Measurements from ENCODE around the gene SEPTIN12. TPM values are rescaled to one million over a fixed set of nuclear protein-coding genes. Genes with fewer than 3 reads are reported as not detected.

SEPTIN12 gene
- total RNA-seq, 4 donors from 2014 or later = not detected

DNA sequence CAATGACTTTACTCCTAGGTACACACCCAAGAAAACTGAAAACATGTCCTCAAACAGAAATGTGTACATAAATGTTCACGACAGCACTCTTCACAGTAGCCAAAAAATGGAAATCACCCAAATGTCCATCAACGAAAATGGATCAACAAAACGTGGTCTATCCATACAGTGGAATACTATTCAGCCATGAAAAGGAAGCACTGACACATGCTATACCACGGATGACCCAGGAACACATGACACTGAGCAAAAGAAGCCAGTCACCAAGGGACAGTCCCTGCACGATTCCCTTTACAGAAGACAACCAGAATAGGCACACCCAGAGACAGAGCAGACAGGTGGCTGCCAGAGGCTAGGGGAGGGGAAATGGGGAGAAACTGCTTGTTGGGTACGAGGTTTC is 32.5 kb downstream of the SEPTIN12 start:
- Histone ChIP-seq H3K4me1 (no peaks in the 10 kb centered on the region), H3K36me3 (peaks cover 0 to 100% of the 10 kb centered on the region in 2 donors), H3K27ac (no peak overlapping the region), H3K4me3 (no peak overlapping the region), H3K9me3 (no peaks in the 10 kb centered on the region), H3K27me3 (no peaks in the 10 kb centered on the region)
- TF ChIP-seq, protein P1, sequence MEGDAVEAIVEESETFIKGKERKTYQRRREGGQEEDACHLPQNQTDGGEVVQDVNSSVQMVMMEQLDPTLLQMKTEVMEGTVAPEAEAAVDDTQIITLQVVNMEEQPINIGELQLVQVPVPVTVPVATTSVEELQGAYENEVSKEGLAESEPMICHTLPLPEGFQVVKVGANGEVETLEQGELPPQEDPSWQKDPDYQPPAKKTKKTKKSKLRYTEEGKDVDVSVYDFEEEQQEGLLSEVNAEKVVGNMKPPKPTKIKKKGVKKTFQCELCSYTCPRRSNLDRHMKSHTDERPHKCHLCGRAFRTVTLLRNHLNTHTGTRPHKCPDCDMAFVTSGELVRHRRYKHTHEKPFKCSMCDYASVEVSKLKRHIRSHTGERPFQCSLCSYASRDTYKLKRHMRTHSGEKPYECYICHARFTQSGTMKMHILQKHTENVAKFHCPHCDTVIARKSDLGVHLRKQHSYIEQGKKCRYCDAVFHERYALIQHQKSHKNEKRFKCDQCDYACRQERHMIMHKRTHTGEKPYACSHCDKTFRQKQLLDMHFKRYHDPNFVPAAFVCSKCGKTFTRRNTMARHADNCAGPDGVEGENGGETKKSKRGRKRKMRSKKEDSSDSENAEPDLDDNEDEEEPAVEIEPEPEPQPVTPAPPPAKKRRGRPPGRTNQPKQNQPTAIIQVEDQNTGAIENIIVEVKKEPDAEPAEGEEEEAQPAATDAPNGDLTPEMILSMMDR (IDR thresholded peaks at IDR 0.05) = no peak
- TF ChIP-seq POLR2AphosphoS5 (IDR thresholded peaks at IDR 0.05) (no peak), EP300 (IDR thresholded peaks at IDR 0.05) (no peak)
- 96 to 100% methylated on average over 3 to 6 of the region's 6 CpGs for WGBS, 2 donors (ENCODE audit: low coverage in 1 of 2)
- ATAC-seq = no peak

DNA sequence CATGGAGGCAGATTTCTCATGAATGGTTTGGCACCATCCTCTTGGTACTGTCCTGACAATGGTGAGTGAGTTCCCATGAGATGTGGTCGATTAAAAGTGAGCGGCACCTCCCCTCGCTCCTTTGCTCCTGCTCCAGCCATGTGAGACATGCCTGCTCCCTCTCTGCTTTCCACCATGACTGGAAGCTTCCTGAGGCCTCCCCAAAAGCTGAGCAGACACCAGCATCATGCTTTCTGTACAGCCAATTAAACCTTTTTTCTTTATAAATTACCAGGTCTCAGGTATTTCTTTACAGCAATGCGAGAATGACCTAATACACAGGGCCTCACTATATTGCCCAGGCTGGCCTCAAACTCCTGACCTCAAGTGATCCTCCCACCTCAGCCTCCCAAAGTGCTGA is 33.3 kb downstream of the SEPTIN12 start:
- no peaks in the 10 kb centered on the region for H3K27me3 ChIP-seq
- TF ChIP-seq, protein P1 (IDR thresholded peaks at IDR 0.05) = no peak
- TF ChIP-seq POLR2AphosphoS5 (IDR thresholded peaks at IDR 0.05) (no peak), EP300 (IDR thresholded peaks at IDR 0.05) (no peak), POLR2A (IDR thresholded peaks at IDR 0.05) (no peak)
- H3K4me1 ChIP-seq = no peaks in the 10 kb centered on the region
- H3K36me3 ChIP-seq = peaks cover 0 to 100% of the 10 kb centered on the region in 2 donors
- 95 to 100% methylated on average over 3 of the region's 4 CpGs for WGBS, 2 donors (ENCODE audit: low coverage in 1 of 2)
- no peak for ATAC-seq
- H3K9me3 ChIP-seq = no peaks in the 10 kb centered on the region
- H3K4me3 ChIP-seq = no peak overlapping the region
- no peak overlapping the region for H3K27ac ChIP-seq

DNA sequence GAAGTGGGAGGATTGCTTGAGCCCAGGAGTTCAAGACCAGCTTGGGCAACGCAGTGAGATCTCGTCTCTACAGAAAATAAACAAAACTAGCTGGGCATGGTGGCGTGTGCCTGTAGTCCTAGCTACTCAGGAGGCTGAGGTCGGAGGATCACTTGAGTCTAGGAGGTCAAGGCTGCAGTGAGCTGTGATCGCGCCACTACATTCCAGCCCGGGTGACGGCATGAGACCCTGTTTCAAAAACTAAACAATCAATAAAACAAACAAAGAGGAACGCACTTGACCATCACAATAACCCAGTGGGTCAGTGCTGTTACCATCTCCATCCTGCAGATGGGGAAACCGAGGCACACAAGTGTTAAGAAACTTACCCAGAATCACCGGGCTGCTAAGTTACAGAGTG is 34.9 kb downstream of the SEPTIN12 start:
- TF ChIP-seq POLR2A (IDR thresholded peaks at IDR 0.05) (no peak), POLR2AphosphoS5 (IDR thresholded peaks at IDR 0.05) (no peak), EP300 (IDR thresholded peaks at IDR 0.05) (no peak)
- TF ChIP-seq, protein P1 (IDR thresholded peaks at IDR 0.05) = no peak
- Histone ChIP-seq H3K27me3 (no peaks in the 10 kb centered on the region), H3K4me3 (no peak overlapping the region), H3K36me3 (peaks cover 0 to 99% of the 10 kb centered on the region in 2 donors), H3K9me3 (no peaks in the 10 kb centered on the region), H3K27ac (no peak overlapping the region), H3K4me1 (no peaks in the 10 kb centered on the region)
- no peak for ATAC-seq
- 97 to 100% methylated on average over 2 to 5 of the region's 11 CpGs for WGBS, 2 donors (ENCODE audit: low coverage in 1 of 2)

DNA sequence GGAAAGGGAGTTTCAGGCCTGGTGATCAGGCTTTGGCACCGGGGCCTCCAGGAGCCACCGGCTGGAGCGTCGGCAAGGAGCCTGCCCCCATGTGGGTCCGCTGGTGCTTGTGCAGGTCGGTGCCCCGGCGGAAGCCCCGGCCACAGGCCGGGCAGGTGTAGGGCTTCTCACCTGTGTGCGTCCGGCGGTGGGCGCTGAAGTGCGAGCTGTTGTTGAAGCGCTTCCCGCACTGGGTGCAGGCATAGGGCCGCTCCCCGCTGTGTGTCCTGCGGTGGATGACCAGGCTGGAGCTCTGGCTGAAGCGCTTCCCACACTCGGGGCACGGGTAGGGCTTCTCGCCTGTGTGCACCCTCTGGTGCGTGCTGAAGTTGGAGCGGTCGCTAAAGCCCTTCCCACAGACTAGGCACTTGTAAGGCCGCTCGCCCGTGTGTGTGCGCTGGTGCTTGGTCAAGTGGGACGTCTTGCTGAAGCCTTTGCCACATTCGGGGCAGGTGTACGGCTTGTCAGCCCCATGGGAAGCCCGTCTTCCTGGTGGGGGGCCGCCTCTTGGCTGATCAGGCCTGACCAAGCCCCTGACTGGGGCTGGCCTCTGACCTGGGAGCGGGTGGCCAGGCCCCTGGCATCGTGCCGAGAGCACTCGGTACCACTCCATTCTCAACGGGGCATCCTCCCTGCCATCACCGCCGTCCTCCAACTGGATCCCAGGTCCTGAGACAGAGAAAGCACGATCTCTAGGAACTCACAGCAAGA is 35.6 kb downstream of the SEPTIN12 start:
- H3K4me3 ChIP-seq = no peak overlapping the region
- peaks cover 0 to 92% of the 10 kb centered on the region in 2 donors for H3K36me3 ChIP-seq
- H3K27ac ChIP-seq = no peak overlapping the region
- TF ChIP-seq POLR2A (IDR thresholded peaks at IDR 0.05) = no peak
- no peak for TF ChIP-seq EP300 (IDR thresholded peaks at IDR 0.05)
- TF ChIP-seq, protein P1 (IDR thresholded peaks at IDR 0.05) = no peak
- TF ChIP-seq POLR2AphosphoS5 (IDR thresholded peaks at IDR 0.05) = no peak
- no peaks in the 10 kb centered on the region for H3K9me3 ChIP-seq
- peaks cover 0 to 3% (median 0%) of the 10 kb centered on the region in 3 donors for H3K4me1 ChIP-seq
- no peaks in the 10 kb centered on the region for H3K27me3 ChIP-seq
- no peak for ATAC-seq
- WGBS, 2 donors (ENCODE audit: low coverage in 1 of 2) = 91% methylated on average over 11 of the region's 44 CpGs; no CpG with 5 or more reads in 1 of the 2 donors

DNA sequence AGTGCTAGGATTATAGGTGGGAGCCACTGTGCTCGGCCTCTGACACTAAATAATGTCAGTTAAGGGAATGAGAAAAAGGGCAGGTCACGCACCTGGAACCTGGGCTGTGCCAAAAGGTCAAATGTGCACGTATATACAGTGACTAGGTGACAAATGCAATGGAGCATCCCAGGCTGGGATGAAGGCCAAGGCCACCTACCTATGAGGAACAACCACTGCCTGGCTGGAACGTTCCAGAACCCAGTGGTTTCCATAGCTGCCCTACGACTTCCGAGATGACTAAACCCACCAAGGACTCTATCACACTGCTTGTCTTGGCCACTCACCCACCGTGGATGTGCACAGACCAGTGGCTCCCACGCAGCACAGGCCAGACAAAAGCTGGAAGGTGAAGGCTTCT is 37.2 kb downstream of the SEPTIN12 start:
- no peak overlapping the region for H3K27ac ChIP-seq
- no peak overlapping the region for H3K4me3 ChIP-seq
- TF ChIP-seq EP300 (IDR thresholded peaks at IDR 0.05) (no peak), POLR2AphosphoS5 (IDR thresholded peaks at IDR 0.05) (no peak), POLR2A (IDR thresholded peaks at IDR 0.05) (no peak)
- TF ChIP-seq, protein P1 (IDR thresholded peaks at IDR 0.05) = no peak
- 40% methylated on average over 1 of the region's 8 CpGs; no CpG with 5 or more reads in 1 of the 2 donors for WGBS, 2 donors (ENCODE audit: low coverage in 1 of 2)
- H3K9me3 ChIP-seq = no peaks in the 10 kb centered on the region
- ATAC-seq = no peak
- peaks cover 0 to 17% (median 3%) of the 10 kb centered on the region in 3 donors for H3K4me1 ChIP-seq
- H3K27me3 ChIP-seq = no peaks in the 10 kb centered on the region
- H3K36me3 ChIP-seq = peaks cover 0 to 75% of the 10 kb centered on the region in 2 donors
